Measurements from ENCODE around the gene MINDY1. TPM values are rescaled to one million over a fixed set of nuclear protein-coding genes. Genes with fewer than 3 reads are reported as not detected.

Gene MINDY1
- total and polyA plus RNA-seq, 9 of the 15 experiments (the other 6 are each of a cell fraction or from before 2014, with no cell fraction given), result 0.49 to 11.0 (median 6.0) TPM

DNA sequence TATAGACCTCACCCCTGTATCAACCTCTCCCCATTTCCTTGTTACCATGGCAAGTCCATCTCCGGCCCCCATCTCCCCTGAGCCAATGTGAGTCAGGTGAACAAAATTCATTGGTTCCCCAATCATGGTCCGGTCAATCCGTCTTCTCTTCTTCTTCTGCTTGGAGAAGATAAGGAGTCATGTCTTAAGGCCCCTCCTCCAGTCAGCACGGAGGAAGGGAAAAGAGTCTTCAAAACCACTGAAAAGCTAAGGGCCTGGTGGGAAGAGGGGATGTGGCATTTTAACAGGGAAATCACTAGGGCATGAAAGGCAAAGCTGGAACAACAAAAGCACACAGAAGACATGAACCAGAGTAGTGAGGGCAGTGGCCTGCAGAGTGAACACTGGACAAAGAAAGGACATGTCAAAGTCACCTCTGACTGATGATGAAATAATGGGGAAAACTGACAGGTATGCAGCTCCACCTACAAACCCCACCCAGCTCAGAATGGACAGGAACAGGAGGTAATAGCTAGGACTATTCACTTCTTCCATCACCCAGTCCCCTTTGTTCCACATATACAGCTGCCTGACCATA is 48.4 kb upstream of the MINDY1 start (continued):
- TF ChIP-seq, protein P1, sequence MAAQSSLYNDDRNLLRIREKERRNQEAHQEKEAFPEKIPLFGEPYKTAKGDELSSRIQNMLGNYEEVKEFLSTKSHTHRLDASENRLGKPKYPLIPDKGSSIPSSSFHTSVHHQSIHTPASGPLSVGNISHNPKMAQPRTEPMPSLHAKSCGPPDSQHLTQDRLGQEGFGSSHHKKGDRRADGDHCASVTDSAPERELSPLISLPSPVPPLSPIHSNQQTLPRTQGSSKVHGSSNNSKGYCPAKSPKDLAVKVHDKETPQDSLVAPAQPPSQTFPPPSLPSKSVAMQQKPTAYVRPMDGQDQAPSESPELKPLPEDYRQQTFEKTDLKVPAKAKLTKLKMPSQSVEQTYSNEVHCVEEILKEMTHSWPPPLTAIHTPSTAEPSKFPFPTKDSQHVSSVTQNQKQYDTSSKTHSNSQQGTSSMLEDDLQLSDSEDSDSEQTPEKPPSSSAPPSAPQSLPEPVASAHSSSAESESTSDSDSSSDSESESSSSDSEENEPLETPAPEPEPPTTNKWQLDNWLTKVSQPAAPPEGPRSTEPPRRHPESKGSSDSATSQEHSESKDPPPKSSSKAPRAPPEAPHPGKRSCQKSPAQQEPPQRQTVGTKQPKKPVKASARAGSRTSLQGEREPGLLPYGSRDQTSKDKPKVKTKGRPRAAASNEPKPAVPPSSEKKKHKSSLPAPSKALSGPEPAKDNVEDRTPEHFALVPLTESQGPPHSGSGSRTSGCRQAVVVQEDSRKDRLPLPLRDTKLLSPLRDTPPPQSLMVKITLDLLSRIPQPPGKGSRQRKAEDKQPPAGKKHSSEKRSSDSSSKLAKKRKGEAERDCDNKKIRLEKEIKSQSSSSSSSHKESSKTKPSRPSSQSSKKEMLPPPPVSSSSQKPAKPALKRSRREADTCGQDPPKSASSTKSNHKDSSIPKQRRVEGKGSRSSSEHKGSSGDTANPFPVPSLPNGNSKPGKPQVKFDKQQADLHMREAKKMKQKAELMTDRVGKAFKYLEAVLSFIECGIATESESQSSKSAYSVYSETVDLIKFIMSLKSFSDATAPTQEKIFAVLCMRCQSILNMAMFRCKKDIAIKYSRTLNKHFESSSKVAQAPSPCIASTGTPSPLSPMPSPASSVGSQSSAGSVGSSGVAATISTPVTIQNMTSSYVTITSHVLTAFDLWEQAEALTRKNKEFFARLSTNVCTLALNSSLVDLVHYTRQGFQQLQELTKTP (IDR thresholded peaks at IDR 0.05; ENCODE audit: low read depth in 1 of 2, partially characterized antibody in 2 of 2), result peak in 1 of 2 experiments; percentile 54
- TF ChIP-seq ZBTB5 (IDR thresholded peaks at IDR 0.05) (no peak), PATZ1 (CRISPR knock-in tag; IDR thresholded peaks at IDR 0.05; ENCODE audit: borderline replicate concordance) (no peak), NR4A1 (CRISPR knock-in tag; IDR thresholded peaks at IDR 0.05) (no peak), NR4A1 (tag; IDR thresholded peaks at IDR 0.05) (no peak), PHB (CRISPR knock-in tag; IDR thresholded peaks at IDR 0.05) (no peak)
- TF ChIP-seq, protein P2, sequence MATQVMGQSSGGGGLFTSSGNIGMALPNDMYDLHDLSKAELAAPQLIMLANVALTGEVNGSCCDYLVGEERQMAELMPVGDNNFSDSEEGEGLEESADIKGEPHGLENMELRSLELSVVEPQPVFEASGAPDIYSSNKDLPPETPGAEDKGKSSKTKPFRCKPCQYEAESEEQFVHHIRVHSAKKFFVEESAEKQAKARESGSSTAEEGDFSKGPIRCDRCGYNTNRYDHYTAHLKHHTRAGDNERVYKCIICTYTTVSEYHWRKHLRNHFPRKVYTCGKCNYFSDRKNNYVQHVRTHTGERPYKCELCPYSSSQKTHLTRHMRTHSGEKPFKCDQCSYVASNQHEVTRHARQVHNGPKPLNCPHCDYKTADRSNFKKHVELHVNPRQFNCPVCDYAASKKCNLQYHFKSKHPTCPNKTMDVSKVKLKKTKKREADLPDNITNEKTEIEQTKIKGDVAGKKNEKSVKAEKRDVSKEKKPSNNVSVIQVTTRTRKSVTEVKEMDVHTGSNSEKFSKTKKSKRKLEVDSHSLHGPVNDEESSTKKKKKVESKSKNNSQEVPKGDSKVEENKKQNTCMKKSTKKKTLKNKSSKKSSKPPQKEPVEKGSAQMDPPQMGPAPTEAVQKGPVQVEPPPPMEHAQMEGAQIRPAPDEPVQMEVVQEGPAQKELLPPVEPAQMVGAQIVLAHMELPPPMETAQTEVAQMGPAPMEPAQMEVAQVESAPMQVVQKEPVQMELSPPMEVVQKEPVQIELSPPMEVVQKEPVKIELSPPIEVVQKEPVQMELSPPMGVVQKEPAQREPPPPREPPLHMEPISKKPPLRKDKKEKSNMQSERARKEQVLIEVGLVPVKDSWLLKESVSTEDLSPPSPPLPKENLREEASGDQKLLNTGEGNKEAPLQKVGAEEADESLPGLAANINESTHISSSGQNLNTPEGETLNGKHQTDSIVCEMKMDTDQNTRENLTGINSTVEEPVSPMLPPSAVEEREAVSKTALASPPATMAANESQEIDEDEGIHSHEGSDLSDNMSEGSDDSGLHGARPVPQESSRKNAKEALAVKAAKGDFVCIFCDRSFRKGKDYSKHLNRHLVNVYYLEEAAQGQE (IDR thresholded peaks at IDR 0.05; ENCODE audit: borderline replicate concordance), result no peak
- TF ChIP-seq, protein P2 (CRISPR knock-in tag; IDR thresholded peaks at IDR 0.05; ENCODE audit: low read depth), result no peak

All from K562 (cell line).